ENCODE results near the gene MFNG. TPM values are rescaled to one million over a fixed set of nuclear protein-coding genes. Genes with fewer than 3 reads are reported as not detected.

The MFNG gene
- total RNA-seq, 1 donor from 2014 or later = not detected

DNA sequence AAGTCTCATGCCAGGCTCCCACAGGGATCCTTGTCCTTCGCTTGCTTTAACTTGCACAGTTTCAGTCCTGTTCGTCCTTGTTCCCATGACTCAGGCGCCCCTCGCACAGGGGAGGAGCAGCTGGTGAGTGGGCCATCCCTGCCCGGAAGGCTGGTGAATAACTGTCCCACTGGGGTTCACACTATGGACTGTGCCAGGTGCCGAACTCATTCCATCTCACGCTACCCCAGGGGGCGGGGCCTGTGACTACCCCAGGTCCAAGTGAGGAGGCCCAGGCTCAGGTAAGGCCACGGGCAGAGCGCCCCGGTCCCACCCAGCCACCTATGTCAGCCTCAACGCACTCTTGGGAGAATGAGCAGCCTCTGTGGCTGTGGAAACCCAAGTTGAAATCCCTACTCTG, 40.2 kb upstream of the MFNG start:
- no peak overlapping the region for H3K4me3 ChIP-seq (ENCODE audit: low read depth, low read length)
- DNase-seq (ENCODE audit: low read depth) = no peak

DNA sequence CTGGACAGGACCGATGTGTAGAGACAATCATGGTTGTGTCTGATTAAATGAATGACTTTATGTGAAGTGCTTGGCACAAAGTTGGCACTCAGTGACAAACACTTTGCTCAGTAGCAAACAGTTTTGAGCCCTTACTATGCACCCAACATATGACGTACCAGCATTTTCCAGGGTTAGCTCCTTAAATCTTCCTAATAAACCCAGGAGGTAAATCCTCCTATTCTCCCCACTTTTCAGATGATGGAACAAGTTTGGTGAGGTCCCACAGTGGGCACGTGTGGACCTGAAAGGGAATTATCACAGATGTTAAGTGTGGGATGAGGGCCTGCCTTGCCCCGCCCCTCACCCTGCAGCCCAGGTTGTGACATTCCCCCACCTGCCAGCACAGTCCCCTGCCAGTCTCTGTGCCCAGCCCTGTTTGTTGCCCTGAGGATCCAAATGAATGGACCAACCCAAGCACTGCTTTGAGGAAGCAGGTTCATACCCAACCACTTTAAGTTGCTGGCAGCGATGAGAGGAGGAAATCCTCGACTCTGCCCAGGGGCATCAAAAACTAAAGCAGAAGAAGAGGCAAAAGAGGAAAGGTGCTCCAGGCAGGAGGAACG, 39.7 kb upstream of the MFNG start:
- TF ChIP-seq, protein P1, sequence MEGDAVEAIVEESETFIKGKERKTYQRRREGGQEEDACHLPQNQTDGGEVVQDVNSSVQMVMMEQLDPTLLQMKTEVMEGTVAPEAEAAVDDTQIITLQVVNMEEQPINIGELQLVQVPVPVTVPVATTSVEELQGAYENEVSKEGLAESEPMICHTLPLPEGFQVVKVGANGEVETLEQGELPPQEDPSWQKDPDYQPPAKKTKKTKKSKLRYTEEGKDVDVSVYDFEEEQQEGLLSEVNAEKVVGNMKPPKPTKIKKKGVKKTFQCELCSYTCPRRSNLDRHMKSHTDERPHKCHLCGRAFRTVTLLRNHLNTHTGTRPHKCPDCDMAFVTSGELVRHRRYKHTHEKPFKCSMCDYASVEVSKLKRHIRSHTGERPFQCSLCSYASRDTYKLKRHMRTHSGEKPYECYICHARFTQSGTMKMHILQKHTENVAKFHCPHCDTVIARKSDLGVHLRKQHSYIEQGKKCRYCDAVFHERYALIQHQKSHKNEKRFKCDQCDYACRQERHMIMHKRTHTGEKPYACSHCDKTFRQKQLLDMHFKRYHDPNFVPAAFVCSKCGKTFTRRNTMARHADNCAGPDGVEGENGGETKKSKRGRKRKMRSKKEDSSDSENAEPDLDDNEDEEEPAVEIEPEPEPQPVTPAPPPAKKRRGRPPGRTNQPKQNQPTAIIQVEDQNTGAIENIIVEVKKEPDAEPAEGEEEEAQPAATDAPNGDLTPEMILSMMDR (conservative IDR thresholded peaks at IDR 0.05; ENCODE audit: low read depth, low read length) = no peak
- H3K4me3 ChIP-seq (ENCODE audit: low read depth, low read length) = no peak overlapping the region

More for the DNA sequence above, 40.2 kb upstream of the MFNG start:
- TF ChIP-seq, protein P1 (conservative IDR thresholded peaks at IDR 0.05; ENCODE audit: low read depth, low read length) = no peak

DNA sequence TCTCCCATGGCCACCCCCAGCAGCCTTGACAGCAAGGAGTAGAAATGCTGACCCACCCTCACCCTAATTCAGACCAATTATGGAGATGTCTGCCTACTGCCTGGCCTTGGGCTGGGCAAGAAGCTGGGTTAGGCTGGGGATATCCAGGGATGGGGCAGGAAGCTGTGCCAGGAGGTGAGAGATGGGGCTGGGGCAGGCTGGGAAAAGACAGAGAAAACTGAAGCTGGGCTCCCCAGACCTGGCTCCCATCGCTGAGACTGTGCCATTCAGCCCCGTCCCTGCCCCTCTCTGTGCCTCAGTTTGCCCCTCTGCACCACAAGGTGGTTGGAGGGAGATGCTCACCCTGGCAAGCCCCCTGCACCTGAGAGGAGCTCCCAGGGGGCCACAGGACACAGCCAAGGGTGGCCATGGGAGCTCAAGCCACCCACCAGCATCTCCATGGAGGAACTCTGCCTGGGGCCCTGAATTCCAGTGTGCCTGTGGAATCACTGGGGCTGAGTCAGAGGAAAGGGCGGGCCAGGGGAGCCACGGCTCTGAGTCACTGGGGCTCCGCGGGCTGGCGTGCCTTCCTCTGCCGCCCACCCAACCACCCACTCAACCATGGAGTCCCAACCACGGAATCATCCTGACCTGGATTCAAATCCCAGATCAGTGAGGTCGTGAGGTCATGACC, 39.0 kb upstream of the MFNG start:
- no peak overlapping the region for H3K4me3 ChIP-seq (ENCODE audit: low read depth, low read length)
- DNase-seq (ENCODE audit: low read depth) = no peak
- TF ChIP-seq, protein P1 (conservative IDR thresholded peaks at IDR 0.05; ENCODE audit: low read depth, low read length) = no peak

More for the DNA sequence above, 39.7 kb upstream of the MFNG start:
- DNase-seq (ENCODE audit: low read depth) = no peak

DNA sequence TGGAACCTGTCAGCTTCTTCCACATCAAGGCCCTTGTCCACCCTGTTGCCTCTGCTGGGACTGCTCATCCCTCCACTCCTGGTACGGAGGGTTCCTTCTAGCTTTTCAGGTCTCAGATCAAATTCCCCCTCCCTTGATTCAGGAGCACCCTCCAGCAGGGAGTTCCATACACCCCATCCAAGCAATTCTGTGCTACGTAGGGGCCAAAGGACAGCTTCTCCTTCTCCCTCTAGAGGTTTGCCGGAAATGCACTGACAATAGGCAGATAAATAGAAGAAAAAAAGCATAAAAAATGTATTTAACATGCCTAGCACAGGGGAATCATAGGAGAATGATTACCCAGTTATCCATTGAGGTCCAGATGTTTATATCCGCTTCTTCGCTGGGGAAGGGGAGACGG, 36.3 kb upstream of the MFNG start:
- no peak overlapping the region for H3K4me3 ChIP-seq (ENCODE audit: low read depth, low read length)
- TF ChIP-seq, protein P1 (conservative IDR thresholded peaks at IDR 0.05; ENCODE audit: low read depth, low read length) = no peak
- DNase-seq (ENCODE audit: low read depth) = no peak

DNA sequence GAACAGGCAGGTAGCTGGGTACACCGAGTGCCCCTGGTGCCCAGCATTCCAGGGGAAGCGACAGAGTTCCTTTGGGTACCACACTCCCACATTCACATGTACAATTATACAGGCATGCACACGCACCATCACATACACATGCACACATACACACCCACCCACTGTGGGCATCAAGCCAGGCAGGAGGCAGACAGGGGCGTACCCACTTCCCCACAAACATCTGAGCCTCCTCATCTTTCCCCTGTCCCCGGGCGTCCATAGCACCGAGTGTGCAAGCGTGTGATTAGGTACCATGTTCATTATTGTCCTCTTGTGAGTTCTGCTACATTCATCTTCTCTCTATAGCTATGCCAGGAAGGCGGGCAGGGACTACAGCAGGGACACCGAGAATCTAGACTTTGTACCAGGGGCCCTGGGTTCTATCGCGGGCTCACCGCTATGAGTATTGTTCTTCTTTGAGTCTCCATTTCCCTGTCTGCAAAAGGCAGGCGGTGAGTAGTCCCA, 35.1 kb upstream of the MFNG start:
- H3K4me3 ChIP-seq (ENCODE audit: low read depth, low read length) = no peak overlapping the region
- no peak for DNase-seq (ENCODE audit: low read depth)
- TF ChIP-seq, protein P1 (conservative IDR thresholded peaks at IDR 0.05; ENCODE audit: low read depth, low read length) = no peak

DNA sequence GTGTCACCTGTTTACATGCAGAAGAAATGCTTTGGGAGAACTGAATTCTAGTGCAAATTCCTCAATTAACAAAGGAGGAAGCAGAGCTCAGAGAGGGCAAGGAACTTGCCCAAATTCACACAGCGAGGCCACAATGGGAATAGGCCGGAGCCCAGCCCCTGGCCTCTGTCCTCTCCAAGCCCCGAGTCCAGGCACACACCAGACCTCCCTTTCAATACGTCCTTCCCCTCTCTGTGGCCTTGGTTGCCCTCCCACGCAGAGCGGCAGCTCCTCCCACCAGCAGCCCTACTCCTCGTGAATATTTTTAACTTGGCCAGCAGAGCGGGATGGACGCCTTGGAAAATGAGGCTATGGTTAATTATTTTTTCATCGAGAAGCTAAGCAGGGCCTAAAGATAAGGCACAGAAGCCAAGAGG, 34.6 kb upstream of the MFNG start:
- no peak overlapping the region for H3K4me3 ChIP-seq (ENCODE audit: low read depth, low read length)
- TF ChIP-seq, protein P1 (conservative IDR thresholded peaks at IDR 0.05; ENCODE audit: low read depth, low read length) = no peak
- DNase-seq (ENCODE audit: low read depth) = no peak

All from epithelial cell of proximal tubule (primary cell).